ENCODE results near the gene GUCA1A. TPM values are rescaled to one million over a fixed set of nuclear protein-coding genes. Genes with fewer than 3 reads are reported as not detected.

The GUCA1A gene
- total RNA-seq: not detected in 2 replicates

- DNase-seq (ENCODE audit: low read depth in 2 of 2): no peak
Observed at GRCh38 chr6:42173101-42173500, at the start of gene GUCA1A. GUCA1A (plus strand) TSS chr6:42173364; CDS start chr6:42173614, 250 bp downstream.

GRCh38 chr6:42123379-42124103 lies 49.6 kb upstream of the GUCA1A start:
- DNase-seq (ENCODE audit: low read depth in 2 of 2): no peak

GRCh38 chr6:42124223-42124836 lies 48.8 kb upstream of the GUCA1A start:
- no peak for DNase-seq (ENCODE audit: low read depth in 2 of 2)

- no peak for DNase-seq (ENCODE audit: low read depth in 2 of 2)
Observed at GRCh38 chr6:42125231-42125630, 47.9 kb upstream of the GUCA1A start.

GRCh38 chr6:42125663-42126062 lies 47.5 kb upstream of the GUCA1A start:
- no peak for DNase-seq (ENCODE audit: low read depth in 2 of 2)

- peak; percentile 55 to 72 for DNase-seq (ENCODE audit: low read depth in 2 of 2)
Observed at GRCh38 chr6:42128460-42129359, 44.5 kb upstream of the GUCA1A start.

- DNase-seq (ENCODE audit: low read depth in 2 of 2): no peak
Observed at GRCh38 chr6:42129360-42129676, 43.8 kb upstream of the GUCA1A start.

GRCh38 chr6:42131531-42131930 lies 41.6 kb upstream of the GUCA1A start:
- DNase-seq (ENCODE audit: low read depth in 2 of 2): peak; percentile 45 to 81

GRCh38 chr6:42133926-42134325 lies 39.2 kb upstream of the GUCA1A start:
- no peak for DNase-seq (ENCODE audit: low read depth in 2 of 2)

- DNase-seq (ENCODE audit: low read depth in 2 of 2): no peak
Observed at GRCh38 chr6:42135161-42135560, 38.0 kb upstream of the GUCA1A start.

- no peak for DNase-seq (ENCODE audit: low read depth in 2 of 2)
Observed at GRCh38 chr6:42135722-42136121, 37.4 kb upstream of the GUCA1A start.

GRCh38 chr6:42136508-42137193 lies 36.5 kb upstream of the GUCA1A start:
- peak in 1 of 2 donors; percentile 51 for DNase-seq (ENCODE audit: low read depth in 2 of 2)

GRCh38 chr6:42137194-42137753 lies 35.9 kb upstream of the GUCA1A start:
- DNase-seq (ENCODE audit: low read depth in 2 of 2): peak in 1 of 2 donors; percentile 33

- no peak for DNase-seq (ENCODE audit: low read depth in 2 of 2)
Observed at GRCh38 chr6:42138190-42138589, 35.0 kb upstream of the GUCA1A start.

- DNase-seq (ENCODE audit: low read depth in 2 of 2): peak; percentile 24 to 49
Observed at GRCh38 chr6:42138630-42139619, 34.2 kb upstream of the GUCA1A start.

- peak in 1 of 2 donors; percentile 33 for DNase-seq (ENCODE audit: low read depth in 2 of 2)
Observed at GRCh38 chr6:42140032-42140431, 33.1 kb upstream of the GUCA1A start.

- no peak for DNase-seq (ENCODE audit: low read depth in 2 of 2)
Observed at GRCh38 chr6:42140756-42141602, 32.2 kb upstream of the GUCA1A start.

- no peak for DNase-seq (ENCODE audit: low read depth in 2 of 2)
Observed at GRCh38 chr6:42141603-42142117, 31.5 kb upstream of the GUCA1A start.
